Stomach (tissue), 4 donors: ENCODE results near the gene FAM72B.
"Not testable (repeated sequence)": the region's sequence is repeated elsewhere in the genome, so short reads cannot be mapped to it uniquely, and the experiment has no call there.

Experiments used
- CTCF ChIP-seq, 7 experiments: fragments of 450-650 bp in 4 of 7; fragments of 200-600 bp in 3 of 7; sonication (generic) in 3 of 7; IDR thresholded peaks; one replicate each; pipeline ENCODE4 v1.5.1; 2016 to 2019; ENCODE audit warnings: antibody characterized with exemption in 7 of 7, control low read depth in 2 of 7, mild to moderate bottlenecking in 1 of 7
- EP300 ChIP-seq: sonication (generic); formaldehyde crosslinking; IDR thresholded peaks from one replicate; pipeline ENCODE4 v1.6.1; 2017; ENCODE audit warnings: antibody characterized with exemption
- POLR2A ChIP-seq, 4 donors: fragments of 450-650 bp; IDR thresholded peaks; one replicate each; pipeline ENCODE4 v1.6.1; 2016; ENCODE audit warnings: antibody characterized with exemption in 4 of 4, control low read depth in 2 of 4, mild to moderate bottlenecking in 1 of 4, moderate library complexity in 1 of 4
- POLR2AphosphoS5 ChIP-seq, 3 donors: sonication (generic); formaldehyde crosslinking; IDR thresholded peaks; one replicate each; pipeline ENCODE4 v1.6.1; 2016; ENCODE audit warnings: antibody characterized with exemption in 3 of 3

DNA sequence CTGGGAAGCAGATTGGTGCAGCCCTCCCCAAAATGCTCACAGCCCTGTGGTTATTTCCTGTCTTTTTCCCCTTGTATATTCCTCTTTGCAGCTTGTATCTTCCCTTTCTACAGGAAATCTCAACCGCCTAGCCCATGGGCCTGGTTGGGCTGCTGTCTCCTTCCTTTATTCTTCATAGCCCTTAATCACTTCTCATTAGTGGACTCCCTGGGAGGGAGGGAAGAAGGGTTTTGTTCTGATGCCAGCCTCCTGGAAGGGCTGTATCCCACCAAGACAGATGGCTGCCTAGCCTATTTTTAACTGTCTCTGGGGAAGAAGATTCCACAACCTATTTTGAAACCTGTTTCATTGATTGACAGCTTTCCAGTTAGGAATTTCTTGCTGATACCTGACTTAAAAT is 32.5 kb upstream of the FAM72B start:
- not testable (repeated sequence) for TF ChIP-seq CTCF (IDR thresholded peaks at IDR 0.05); POLR2A (IDR thresholded peaks at IDR 0.05); POLR2AphosphoS5 (IDR thresholded peaks at IDR 0.05); EP300
